GM04503 (cell line): ENCODE measurements around the gene MYH16.
"Not testable (repeated sequence)": the region's sequence is repeated elsewhere in the genome, so short reads cannot be mapped to it uniquely, and the experiment has no call there.

Experiments
- DNase-seq: peaks from one replicate; pipeline ENCODE4 v3.0.0-alpha.2; 2012; ENCODE audit warnings: low read depth

Gene MYH16

DNA sequence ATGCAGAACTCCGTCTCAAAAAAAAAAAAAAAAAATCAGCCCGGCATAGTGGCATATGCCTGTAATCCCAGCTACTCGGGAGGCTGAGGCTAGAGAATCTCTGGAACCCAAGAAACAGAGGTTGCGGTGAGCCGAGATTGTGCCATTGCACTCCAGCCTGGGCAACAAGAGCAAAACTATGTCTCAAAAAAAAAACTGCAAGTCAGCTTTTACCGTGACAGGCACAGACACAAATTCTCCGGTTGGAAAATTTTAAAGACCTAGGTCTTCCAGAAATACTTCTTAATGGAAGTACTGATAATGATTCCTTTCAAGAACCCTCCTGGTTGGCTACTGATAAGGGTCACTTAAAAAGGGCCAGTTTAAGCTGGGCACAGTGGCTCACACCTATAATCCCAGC, 82.5 kb downstream of the MYH16 start:
- no peak for DNase-seq

DNA sequence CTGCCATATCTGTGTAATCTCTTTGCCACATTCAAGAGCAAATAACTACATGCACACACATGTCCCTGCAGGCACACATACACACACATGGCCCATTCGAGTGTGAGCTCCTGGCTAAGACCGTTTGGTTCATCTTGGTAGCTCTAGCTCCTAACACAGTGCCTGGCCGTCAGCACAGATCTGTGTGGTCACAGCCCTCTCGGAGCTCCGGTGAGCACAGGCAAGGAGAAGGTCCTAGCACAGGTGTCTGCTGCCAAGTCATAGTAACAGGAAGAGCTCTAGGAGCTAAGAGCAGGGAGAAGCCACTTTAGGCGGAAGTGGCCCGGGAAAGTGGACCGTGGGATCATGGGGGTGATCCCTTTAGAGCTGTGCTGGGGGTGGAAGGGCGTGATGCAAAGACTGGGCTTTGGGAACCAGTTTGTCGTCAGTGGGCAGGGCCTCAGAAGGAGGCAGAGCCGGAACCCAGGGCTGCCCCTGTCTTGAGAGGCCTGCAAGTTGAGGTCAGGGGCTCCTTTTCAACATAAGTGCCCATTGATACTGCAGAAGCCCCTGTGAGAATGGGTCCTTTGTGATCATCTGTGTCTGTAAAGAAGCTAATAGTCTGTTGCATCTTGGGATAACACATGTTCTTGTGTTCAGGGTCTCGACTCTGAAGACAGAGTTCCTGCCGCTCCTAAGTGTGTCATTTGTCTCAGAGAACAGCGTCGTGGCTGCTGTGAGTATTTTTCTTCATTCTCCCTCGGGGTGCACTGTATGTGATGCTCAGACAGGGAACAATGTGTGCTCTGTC, 85.3 kb downstream of the MYH16 start:
- no peak for DNase-seq

DNA sequence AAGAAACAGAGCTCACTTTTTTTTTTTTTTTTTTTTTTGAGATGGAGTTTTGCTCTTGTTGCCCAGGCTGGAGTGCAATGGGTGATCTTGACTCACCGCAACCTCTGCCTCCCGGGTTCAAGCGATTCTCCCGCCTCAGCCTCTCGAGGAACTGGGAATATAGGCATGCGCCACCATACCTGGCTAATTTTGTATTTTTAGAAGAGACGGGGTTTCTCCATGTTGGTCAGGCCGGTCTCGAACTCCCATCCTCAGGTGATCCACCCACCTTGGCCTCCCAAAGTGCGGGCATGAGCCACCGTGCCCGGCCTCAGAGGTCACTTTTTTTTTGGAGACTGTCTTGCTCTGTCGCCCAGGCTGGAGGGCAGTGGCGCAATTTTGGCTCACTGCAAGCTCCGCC, 85.9 kb downstream of the MYH16 start:
- DNase-seq, result not testable (repeated sequence)

DNA sequence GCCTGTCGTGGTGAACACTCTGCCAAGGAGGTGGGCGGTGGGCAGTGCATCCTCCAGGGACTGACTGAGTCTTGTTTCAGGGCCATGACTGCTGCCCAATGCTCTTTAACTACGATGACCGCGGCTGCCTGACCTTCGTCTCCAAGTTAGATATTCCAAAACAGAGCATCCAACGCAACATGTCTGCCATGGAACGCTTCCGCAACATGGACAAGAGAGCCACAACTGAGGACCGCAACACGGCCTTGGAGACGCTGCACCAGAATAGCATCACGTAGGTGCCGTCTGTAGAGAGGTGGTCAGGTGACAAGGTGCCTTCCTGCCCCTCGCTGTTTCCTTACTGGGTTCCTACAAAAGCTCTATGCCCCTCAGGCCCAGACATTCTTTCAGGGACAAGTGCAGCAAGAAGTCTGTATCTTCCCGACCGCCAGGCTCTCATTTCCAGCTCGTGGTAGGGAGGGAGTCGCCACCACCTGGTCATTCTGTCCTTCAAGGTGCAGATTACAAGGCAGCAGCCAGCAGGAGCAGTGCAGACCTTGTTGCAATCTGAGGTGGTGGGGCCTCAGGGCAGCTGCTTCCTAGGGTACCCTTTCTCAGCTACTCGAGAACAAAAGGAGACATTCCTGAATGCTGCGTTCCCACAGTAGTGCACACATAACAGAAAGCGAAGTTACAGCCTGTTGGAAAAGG, 87.0 kb downstream of the MYH16 start:
- DNase-seq, result no peak
